ENCODE measurements around the gene TMEM88. TPM values are rescaled to one million over a fixed set of nuclear protein-coding genes. Genes with fewer than 3 reads are reported as not detected.

Gene TMEM88
- total RNA-seq, 1 experiment from 2014 or later: 2.8 TPM

DNA sequence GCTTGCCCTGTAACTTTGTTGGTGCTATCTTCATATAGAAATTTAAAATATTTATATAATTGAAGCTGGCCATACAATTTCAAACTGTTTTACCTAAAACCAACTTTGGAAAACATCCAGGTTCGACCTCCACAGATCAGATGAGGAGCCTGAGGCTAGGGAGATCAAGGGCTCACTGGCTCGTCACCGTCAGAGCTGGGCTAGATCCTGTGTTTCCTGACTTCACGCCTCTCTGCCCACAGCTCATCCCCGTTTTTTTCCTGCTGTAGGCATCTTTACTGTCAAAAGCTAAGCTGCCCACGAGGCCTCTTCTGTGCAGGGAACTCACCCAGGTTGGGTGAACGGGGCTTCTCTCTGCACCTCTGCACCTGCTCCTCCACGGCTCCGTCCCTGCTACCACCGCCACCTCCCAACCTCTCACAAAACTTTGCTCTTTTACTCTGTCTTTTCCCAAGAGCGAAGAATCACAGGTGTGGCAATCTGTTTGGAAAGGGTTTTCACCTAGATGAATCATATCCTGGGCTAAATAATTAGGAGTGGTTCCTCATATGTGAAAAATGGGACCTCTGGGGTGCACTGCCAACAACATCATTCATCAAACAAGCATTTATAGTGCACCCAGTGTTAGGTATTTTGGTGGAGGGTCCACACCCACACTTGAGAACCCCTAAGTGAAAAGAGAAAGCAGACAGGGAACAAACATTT, 45.6 kb upstream of the TMEM88 start:
- ChIA-PET CTCF (no interaction called here), POLR2A (no interaction called here), RAD21 (ENCODE audit: low non-redundant PET in 1 of 2, low total read pairs in 2 of 2, uncharacterized antibody in 2 of 2, unreplicated experiment in 2 of 2) (interaction anchor here in 1 of 2 experiments (0.6 kb wide), 1 partner anchor 14 kb away, joined by 3 read pairs; no protein-coding TSS in a partner anchor)
- intact Hi-C loops (cut with micrococcal nuclease): no loop called here
- Histone ChIP-seq H3K4me2 (ENCODE audit: low read length) (peak overlapping the region; percentile 54), H3K36me3 (ENCODE audit: control insufficient read depth in 1 of 2, insufficient read depth in 2 of 2, low read length in 2 of 2) (no peaks in the 10 kb centered on the region), H3K27me3 (ENCODE audit: insufficient read depth, low read length) (no peaks in the 10 kb centered on the region), H3K9me2 (ENCODE audit: insufficient read depth) (no peaks in the 10 kb centered on the region), H2AFZ (ENCODE audit: low read depth, low read length, poor library complexity, severe bottlenecking) (no peak overlapping the region), H3K9ac (ENCODE audit: low read length) (no peak overlapping the region; the same call in 1 of the 2 replicates), H3K27ac (ENCODE audit: low read depth, low read length) (no peak overlapping the region), H3K79me2 (ENCODE audit: insufficient read depth, low read length) (no peaks in the 10 kb centered on the region), H3K9me3 (ENCODE audit: control insufficient read depth in 1 of 2, insufficient read depth in 1 of 2, low read depth in 1 of 2, low read length in 2 of 2) (no peaks in the 10 kb centered on the region), H3K4me3 (replicated peaks in 1 of 2; ENCODE audit: low read depth in 1 of 2, low read length in 2 of 2) (peak overlapping the region in 1 of 2 experiments; percentile 24; a peak in 1 of 4 replicates), H3K4me1 (ENCODE audit: control insufficient read depth in 1 of 2, insufficient read depth in 2 of 2, low read length in 2 of 2) (peaks cover 4 to 17% of the 10 kb centered on the region in 2 experiments), H4K20me1 (ENCODE audit: insufficient read depth) (no peaks in the 10 kb centered on the region)
- TF ChIP-seq POLR2A (IDR thresholded peaks at IDR 0.05; ENCODE audit: borderline replicate concordance, extremely low read depth, insufficient read depth, insufficient read length) (no peak), CEBPB (IDR thresholded peaks at IDR 0.05; ENCODE audit: low read depth) (peak; percentile 61), SIN3A (IDR thresholded peaks at IDR 0.05; ENCODE audit: low read depth) (no peak), SP1 (IDR thresholded peaks at IDR 0.05; ENCODE audit: low read depth) (peak; percentile 36; the same call in 1 of the 2 replicates), ELF1 (IDR thresholded peaks at IDR 0.05; ENCODE audit: borderline replicate concordance, low read depth) (no peak), POLR2AphosphoS5 (IDR thresholded peaks at IDR 0.05; ENCODE audit: low read depth, low read length) (no peak), ZFX (IDR thresholded peaks at IDR 0.05) (no peak), TCF7L2 (IDR thresholded peaks at IDR 0.05; ENCODE audit: borderline replicate concordance, extremely low read depth, insufficient read depth, insufficient read length) (no peak), EZH2 (IDR thresholded peaks at IDR 0.05) (no peak), FOSL1 (IDR thresholded peaks at IDR 0.05; ENCODE audit: low read depth) (peak; percentile 44), EZH2phosphoT487 (IDR thresholded peaks at IDR 0.05; ENCODE audit: borderline replicate concordance) (no peak)
- TF ChIP-seq, protein P1, sequence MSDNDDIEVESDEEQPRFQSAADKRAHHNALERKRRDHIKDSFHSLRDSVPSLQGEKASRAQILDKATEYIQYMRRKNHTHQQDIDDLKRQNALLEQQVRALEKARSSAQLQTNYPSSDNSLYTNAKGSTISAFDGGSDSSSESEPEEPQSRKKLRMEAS (IDR thresholded peaks at IDR 0.05): peak; percentile 11; the same call in 1 of the 2 replicates
- ATAC-seq: peak; percentile 38
- DNase-seq (ENCODE audit: low read depth, low spot score): no peak
- no TSS peak for BruUV-seq (replicated peaks)

All from HCT116 (cell line).